Measurements from ENCODE around the gene CLTCL1. TPM values are rescaled to one million over a fixed set of nuclear protein-coding genes. Genes with fewer than 3 reads are reported as not detected.

The CLTCL1 gene
- total and polyA plus RNA-seq, 4 donors: 2.6 to 9.2 (median 4.3) TPM

DNA sequence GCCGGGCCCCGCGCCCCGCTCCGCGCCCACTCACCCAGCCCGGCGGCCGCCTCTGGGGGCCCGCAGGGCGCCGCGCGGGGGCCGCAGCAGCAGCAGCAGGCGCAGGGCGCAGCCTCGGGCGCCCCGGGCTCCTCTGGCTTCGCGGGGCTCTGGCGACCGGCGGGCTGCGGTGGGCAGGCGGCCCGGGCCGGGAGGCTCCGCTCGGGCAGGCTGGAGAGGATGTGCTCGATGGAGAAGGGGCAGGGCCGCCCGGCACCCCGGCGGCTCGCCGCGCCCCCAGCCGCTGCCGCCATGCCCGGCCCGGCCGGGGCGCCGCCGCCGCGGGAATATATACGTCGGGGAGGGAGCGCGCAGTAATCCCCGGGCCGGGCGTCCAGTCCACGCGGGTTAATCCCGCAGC, 141.5 kb downstream of the CLTCL1 start, which contains the start of gene GSC2:
TSS of gene GSC2 (minus strand) at position 302 of the 400 bp plus-strand sequence. CDS start at position 293, 9 bp downstream.
- peak within 1 kb of the TSS; percentile 20 for H3K4me3 ChIP-seq
- peaks cover 0 to 8% (median 0%) of the 10 kb centered on the region in 5 donors for H3K4me1 ChIP-seq (ENCODE audit: control insufficient read depth in 5 of 5, insufficient read depth in 5 of 5, low read length in 5 of 5)
- H3K27ac ChIP-seq (ENCODE audit: low read depth in 1 of 2, low read length in 1 of 2): no peak within 1 kb of the TSS
- WGBS, 2 donors: 0 to 3% methylated on average over 1 to 59 of the region's 59 CpGs
- no peak within 1 kb of the TSS for H3K9ac ChIP-seq (ENCODE audit: insufficient read depth in 1 of 2, low read length in 2 of 2)
- no peak for ATAC-seq (ENCODE audit: insufficient read depth, low FRiP score)
- H3K27me3 ChIP-seq (ENCODE audit: control insufficient read depth in 3 of 3, insufficient read depth in 3 of 3, low read length in 2 of 3): peaks cover 22 to 57% (median 40%) of the 10 kb centered on the region in 3 donors
- peaks cover 0 to 8% (median 0%) of the 10 kb centered on the region in 4 donors for H3K9me3 ChIP-seq (ENCODE audit: control insufficient read depth in 4 of 4, insufficient read depth in 3 of 4, low read length in 3 of 4)
- TF ChIP-seq, protein P1, sequence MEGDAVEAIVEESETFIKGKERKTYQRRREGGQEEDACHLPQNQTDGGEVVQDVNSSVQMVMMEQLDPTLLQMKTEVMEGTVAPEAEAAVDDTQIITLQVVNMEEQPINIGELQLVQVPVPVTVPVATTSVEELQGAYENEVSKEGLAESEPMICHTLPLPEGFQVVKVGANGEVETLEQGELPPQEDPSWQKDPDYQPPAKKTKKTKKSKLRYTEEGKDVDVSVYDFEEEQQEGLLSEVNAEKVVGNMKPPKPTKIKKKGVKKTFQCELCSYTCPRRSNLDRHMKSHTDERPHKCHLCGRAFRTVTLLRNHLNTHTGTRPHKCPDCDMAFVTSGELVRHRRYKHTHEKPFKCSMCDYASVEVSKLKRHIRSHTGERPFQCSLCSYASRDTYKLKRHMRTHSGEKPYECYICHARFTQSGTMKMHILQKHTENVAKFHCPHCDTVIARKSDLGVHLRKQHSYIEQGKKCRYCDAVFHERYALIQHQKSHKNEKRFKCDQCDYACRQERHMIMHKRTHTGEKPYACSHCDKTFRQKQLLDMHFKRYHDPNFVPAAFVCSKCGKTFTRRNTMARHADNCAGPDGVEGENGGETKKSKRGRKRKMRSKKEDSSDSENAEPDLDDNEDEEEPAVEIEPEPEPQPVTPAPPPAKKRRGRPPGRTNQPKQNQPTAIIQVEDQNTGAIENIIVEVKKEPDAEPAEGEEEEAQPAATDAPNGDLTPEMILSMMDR (IDR thresholded peaks at IDR 0.05; ENCODE audit: control extremely low read depth, extremely low read depth): no peak
- H3K36me3 ChIP-seq (ENCODE audit: control insufficient read depth in 4 of 4, insufficient read depth in 4 of 4, low read length in 4 of 4): no peaks in the 10 kb centered on the region
- no peak for DNase-seq

DNA sequence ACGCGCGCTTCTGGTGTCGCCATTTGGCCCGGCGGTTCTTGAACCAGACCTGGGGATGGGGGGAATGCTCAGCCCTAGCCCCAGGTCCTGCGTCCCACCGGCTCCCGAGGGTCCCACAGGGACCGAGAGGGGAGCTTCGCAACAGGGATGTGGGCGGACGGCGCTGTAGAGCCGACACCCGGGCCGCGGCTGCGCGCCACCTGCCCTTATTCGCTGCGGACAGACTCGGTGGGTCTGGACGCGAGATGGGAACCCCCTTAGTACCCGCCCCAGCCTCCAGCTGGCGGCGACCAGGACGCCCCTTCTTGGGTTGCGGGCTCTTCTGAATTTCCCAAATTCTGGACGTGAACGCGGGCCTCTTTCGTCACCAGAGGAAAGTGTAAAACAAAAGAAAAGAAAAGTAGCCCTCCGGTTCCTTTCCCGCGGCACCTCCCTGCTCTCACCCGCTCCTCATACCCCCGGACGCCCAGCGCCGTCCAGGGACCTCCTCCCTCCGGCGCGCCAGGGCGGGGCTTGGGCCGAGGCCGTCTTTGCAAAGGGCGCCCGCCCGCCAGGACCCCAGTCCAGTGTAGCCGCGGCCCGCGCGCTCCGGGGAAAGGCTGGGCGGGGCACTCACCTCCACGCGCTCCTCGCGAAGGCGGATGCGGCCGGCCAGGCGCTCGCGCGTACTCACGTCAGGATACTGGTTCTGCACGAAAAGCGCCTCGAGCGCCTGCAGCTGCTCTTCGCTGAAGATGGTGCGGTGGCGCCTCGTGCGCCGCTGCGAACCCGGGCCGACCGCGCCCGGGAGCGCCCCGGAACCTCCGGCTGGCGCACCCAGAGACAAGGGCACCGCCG, 142.3 kb downstream of the CLTCL1 start:
- DNase-seq: no peak
- TF ChIP-seq, protein P1 (IDR thresholded peaks at IDR 0.05; ENCODE audit: control extremely low read depth, extremely low read depth): no peak
- 2 to 3% methylated on average over 85 to 92 of the region's 92 CpGs for WGBS, 2 donors
- Histone ChIP-seq H3K9ac (ENCODE audit: insufficient read depth in 1 of 2, low read length in 2 of 2) (no peak overlapping the region), H3K36me3 (ENCODE audit: control insufficient read depth in 4 of 4, insufficient read depth in 4 of 4, low read length in 4 of 4) (no peaks in the 10 kb centered on the region), H3K27me3 (ENCODE audit: control insufficient read depth in 3 of 3, insufficient read depth in 3 of 3, low read length in 2 of 3) (peaks cover 22 to 57% (median 40%) of the 10 kb centered on the region in 3 donors), H3K4me1 (ENCODE audit: control insufficient read depth in 5 of 5, insufficient read depth in 5 of 5, low read length in 5 of 5) (peaks cover 0 to 8% (median 0%) of the 10 kb centered on the region in 5 donors), H3K9me3 (ENCODE audit: control insufficient read depth in 4 of 4, insufficient read depth in 3 of 4, low read length in 3 of 4) (peaks cover 0 to 6% (median 0%) of the 10 kb centered on the region in 4 donors), H3K4me3 (peak overlapping the region; percentile 20), H3K27ac (ENCODE audit: low read depth in 1 of 2, low read length in 1 of 2) (no peak overlapping the region)
- ATAC-seq (ENCODE audit: insufficient read depth, low FRiP score): no peak

DNA sequence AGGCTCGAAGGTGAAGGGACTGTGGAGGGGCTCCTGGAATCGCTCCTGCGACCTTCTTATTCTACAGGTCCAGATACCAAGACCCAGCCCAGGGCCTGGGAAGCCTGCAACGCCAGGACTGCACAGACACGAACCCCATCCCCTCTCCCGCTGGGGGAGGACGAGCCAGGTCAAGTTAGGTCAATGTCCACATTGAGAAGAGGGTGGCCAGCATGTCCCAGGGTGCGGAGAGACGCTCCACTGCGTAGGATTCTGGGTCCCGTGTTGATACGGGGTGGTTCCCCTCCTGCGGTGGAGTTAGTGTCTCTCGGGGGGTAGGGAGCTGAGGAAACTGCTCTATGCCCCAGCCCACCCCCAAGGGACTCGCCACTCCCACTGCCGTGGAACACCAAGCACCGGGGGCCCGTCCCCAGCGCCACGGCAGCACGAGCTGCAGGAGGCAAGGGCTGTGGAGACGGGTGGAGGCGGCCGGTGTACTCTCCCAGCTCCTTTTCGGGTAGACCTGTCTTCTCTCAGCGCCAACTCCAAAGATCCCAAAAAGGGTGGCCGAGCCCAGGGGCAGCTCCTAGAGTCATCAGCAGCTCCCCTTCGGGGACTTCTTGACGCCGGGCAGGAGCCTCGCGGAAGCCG, 143.0 kb downstream of the CLTCL1 start:
- Histone ChIP-seq H3K4me1 (ENCODE audit: control insufficient read depth in 5 of 5, insufficient read depth in 5 of 5, low read length in 5 of 5) (peaks cover 0 to 8% (median under 1%) of the 10 kb centered on the region in 5 donors), H3K27ac (ENCODE audit: low read depth in 1 of 2, low read length in 1 of 2) (no peak overlapping the region), H3K4me3 (no peak overlapping the region), H3K9me3 (ENCODE audit: control insufficient read depth in 4 of 4, insufficient read depth in 3 of 4, low read length in 3 of 4) (peaks cover 0 to 6% (median 0%) of the 10 kb centered on the region in 4 donors), H3K27me3 (ENCODE audit: control insufficient read depth in 3 of 3, insufficient read depth in 3 of 3, low read length in 2 of 3) (peaks cover 22 to 52% (median 37%) of the 10 kb centered on the region in 3 donors), H3K9ac (ENCODE audit: insufficient read depth in 1 of 2, low read length in 2 of 2) (no peak overlapping the region), H3K36me3 (ENCODE audit: control insufficient read depth in 4 of 4, insufficient read depth in 4 of 4, low read length in 4 of 4) (no peaks in the 10 kb centered on the region)
- 35 to 42% methylated on average over 33 of the region's 33 CpGs for WGBS, 2 donors
- TF ChIP-seq, protein P1 (IDR thresholded peaks at IDR 0.05; ENCODE audit: control extremely low read depth, extremely low read depth): no peak
- ATAC-seq (ENCODE audit: insufficient read depth, low FRiP score) (no peak), DNase-seq (no peak)
